Thyroid gland (tissue), 4 donors: ENCODE results near the gene GPC5.

Experiments used
- CTCF ChIP-seq, 6 experiments: fragments of 200-600 bp in 3 of 6; fragments of 450-650 bp in 3 of 6; sonication (generic) in 3 of 6; IDR thresholded peaks; one replicate each; pipeline ENCODE4 v1.5.1; 2016 to 2019; ENCODE audit warnings: antibody characterized with exemption in 6 of 6, mild to moderate bottlenecking in 2 of 6, inconsistent platforms in 1 of 6, moderate library complexity in 1 of 6
- POLR2A ChIP-seq, 2 donors: fragments of 450-650 bp; IDR thresholded peaks; one replicate each; pipeline ENCODE4 v1.6.1; 2017; ENCODE audit warnings: antibody characterized with exemption in 2 of 2, mild to moderate bottlenecking in 2 of 2, moderate library complexity in 1 of 2

- TF ChIP-seq CTCF (IDR thresholded peaks at IDR 0.05) (no peak), POLR2A (IDR thresholded peaks at IDR 0.05) (no peak)
Measured at GRCh38 chr13:91724591-91724990, 326.2 kb downstream of the GPC5 start.
